H1 (cell line): Measurements from ENCODE around the gene BUB1B. TPM values are rescaled to one million over a fixed set of nuclear protein-coding genes. Genes with fewer than 3 reads are reported as not detected.

ENCODE experiments used
- CTCF ChIA-PET: fragments of 300-600 bp; sonication (Branson Sonifier 250); formaldehyde crosslinking; loops from one replicate; lab custom pipeline; 2021; ENCODE audit not compliant: partially characterized antibody; lab: Charles Lee
- POLR2A ChIA-PET: fragments of 300-600 bp; sonication (Branson Sonifier 250); formaldehyde crosslinking; loops from one replicate; lab custom pipeline; 2021; ENCODE audit warnings: inconsistent platforms; ENCODE audit not compliant: partially characterized antibody; lab: Charles Lee
- DNase-seq, 2 experiments: peaks; one replicate each; pipeline versions ENCODE4 v3.0.0 to v3.0.0-alpha.2; 2010 to 2022; ENCODE audit warnings: low spot score in 2 of 2, low read depth in 1 of 2, mixed read lengths in 1 of 2
- FAIRE-seq: peaks from 2 replicates; lab custom pipeline; 2011; peaks lifted over from hg19 to GRCh38; lab: Jason Lieb, UNC
- H2AFZ ChIP-seq: 2 replicates; pipeline ENCODE4 v1.8.1; 2012; ENCODE audit warnings: low read length, inconsistent platforms
- H2AK5ac ChIP-seq: 2 replicates; pipeline ENCODE4 v1.6.1; 2013; ENCODE audit warnings: low read depth, low read length
- H2BK120ac ChIP-seq: replicated peaks from 2 replicates; pipeline ENCODE3; 2013; ENCODE audit warnings: low read depth, low read length, inconsistent platforms
- H2BK12ac ChIP-seq: 2 replicates; pipeline ENCODE4 v1.6.1; 2013; ENCODE audit warnings: low read depth, low read length
- H2BK15ac ChIP-seq: 2 replicates; pipeline ENCODE4 v1.6.1; 2013; ENCODE audit warnings: low read length
- H2BK20ac ChIP-seq: 2 replicates; pipeline ENCODE4 v1.6.1; 2013; ENCODE audit warnings: low read length
- H2BK5ac ChIP-seq: 2 replicates; pipeline ENCODE4 v1.6.1; 2013; ENCODE audit warnings: low read depth, low read length
- H3K14ac ChIP-seq: 2 replicates; pipeline ENCODE4 v1.6.1; 2013; ENCODE audit warnings: inconsistent platforms; ENCODE audit not compliant: insufficient read length
- H3K18ac ChIP-seq: 2 replicates; pipeline ENCODE4 v1.6.1; 2013; ENCODE audit warnings: low read length; ENCODE audit errors: extremely low read depth
- H3K23ac ChIP-seq: 2 replicates; pipeline ENCODE4 v1.6.1; 2013; ENCODE audit warnings: inconsistent platforms; ENCODE audit not compliant: insufficient read length
- H3K23me2 ChIP-seq: 2 replicates; pipeline ENCODE4 v1.6.1; 2013; ENCODE audit warnings: low read depth, low read length
- H3K27ac ChIP-seq: 2 replicates; pipeline ENCODE4 v1.6.1; 2011; ENCODE audit warnings: low read depth, low read length, inconsistent platforms
- H3K27me3 ChIP-seq, 4 experiments: replicated peaks in 1 of 4; 1 replicate in 1 of 4; 2 replicates in 3 of 4; pipeline versions ENCODE4 v1.6.1 to v1.8.1; 2011 to 2013; ENCODE audit warnings: low read length in 3 of 4, mild to moderate bottlenecking in 3 of 4, inconsistent platforms in 2 of 4, mixed read lengths in 2 of 4, moderate library complexity in 1 of 4; ENCODE audit not compliant: control insufficient read depth in 3 of 4, insufficient read depth in 3 of 4; ENCODE audit errors: extremely low read depth in 1 of 4
- H3K36me3 ChIP-seq, 4 experiments: 2 replicates each; pipeline versions ENCODE4 v1.6.1 to v1.8.1; 2011 to 2013; ENCODE audit warnings: mild to moderate bottlenecking in 4 of 4, low read length in 3 of 4, moderate library complexity in 2 of 4, control low read depth in 1 of 4, inconsistent platforms in 1 of 4; ENCODE audit not compliant: insufficient read depth in 4 of 4, control insufficient read depth in 2 of 4
- H3K4ac ChIP-seq: replicated peaks from 2 replicates; pipeline ENCODE3; 2013; ENCODE audit warnings: low read length, low read depth, mixed read lengths, inconsistent platforms; ENCODE audit not compliant: insufficient read length
- H3K4me1 ChIP-seq, 4 experiments: replicated peaks in 1 of 4; 1 replicate in 1 of 4; 2 replicates in 3 of 4; pipeline versions ENCODE4 v1.6.1 to v1.8.1; 2011 to 2013; ENCODE audit warnings: low read length in 3 of 4, inconsistent platforms in 2 of 4, mixed read lengths in 1 of 4; ENCODE audit not compliant: insufficient read depth in 4 of 4, control insufficient read depth in 3 of 4
- H3K4me2 ChIP-seq, 2 experiments: 2 replicates each; pipeline versions ENCODE4 v1.6.1 to v1.8.1; 2011 to 2013; ENCODE audit warnings: low read depth in 2 of 2, low read length in 2 of 2, control low read depth in 1 of 2, inconsistent platforms in 1 of 2, mild to moderate bottlenecking in 1 of 2; ENCODE audit not compliant: insufficient read depth in 1 of 2
- H3K4me3 ChIP-seq, 4 experiments: fragments of 200-600, 300-600 bp in 1 of 4; sonication (generic), shearing (Covaris generic), sonication (Bioruptor Twin) in 1 of 4; 2 replicates each; pipeline versions ENCODE4 v1.5.1 to v1.8.1; 2011 to 2016; ENCODE audit warnings: low read length in 4 of 4, low read depth in 3 of 4, control low read depth in 2 of 4, inconsistent platforms in 2 of 4, mild to moderate bottlenecking in 2 of 4, mixed read lengths in 1 of 4, moderate library complexity in 1 of 4; ENCODE audit not compliant: insufficient read depth in 2 of 4; ENCODE audit errors: extremely low read depth in 1 of 4
- H3K56ac ChIP-seq: replicated peaks from 2 replicates; pipeline ENCODE3; 2013; ENCODE audit warnings: low read depth, mild to moderate bottlenecking, mixed read lengths, low read length, inconsistent platforms; ENCODE audit not compliant: insufficient read length
- H3K79me1 ChIP-seq: 2 replicates; pipeline ENCODE4 v1.6.1; 2013; ENCODE audit warnings: low read depth, low read length, control low read depth
- H3K79me2 ChIP-seq, 2 experiments: 2 replicates each; pipeline versions ENCODE4 v1.6.1 to v1.8.1; 2012 to 2013; ENCODE audit warnings: low read length in 2 of 2, mild to moderate bottlenecking in 2 of 2, inconsistent platforms in 1 of 2; ENCODE audit not compliant: insufficient read depth in 2 of 2, control insufficient read depth in 1 of 2
- H3K9ac ChIP-seq, 4 experiments: replicated peaks in 1 of 4; 1 replicate in 1 of 4; 2 replicates in 3 of 4; pipeline versions ENCODE4 v1.6.1 to v1.8.1; 2011 to 2013; ENCODE audit warnings: low read depth in 3 of 4, low read length in 3 of 4, control low read depth in 2 of 4, mild to moderate bottlenecking in 2 of 4, moderate library complexity in 2 of 4, inconsistent platforms in 1 of 4; ENCODE audit errors: extremely low read depth in 1 of 4
- H3K9me3 ChIP-seq, 2 experiments: 2 replicates each; pipeline versions ENCODE4 v1.6.1 to v1.8.1; 2012 to 2013; ENCODE audit warnings: mild to moderate bottlenecking in 2 of 2, moderate library complexity in 2 of 2, control low read depth in 1 of 2, inconsistent platforms in 1 of 2, low read depth in 1 of 2, low read length in 1 of 2, mixed read lengths in 1 of 2; ENCODE audit not compliant: insufficient read depth in 2 of 2
- H4K20me1 ChIP-seq, 2 experiments: replicated peaks in 1 of 2; 2 replicates each; pipeline versions ENCODE3 to v1.8.1; 2011 to 2013; ENCODE audit warnings: inconsistent platforms in 2 of 2, low read length in 2 of 2, mild to moderate bottlenecking in 1 of 2; ENCODE audit not compliant: insufficient read depth in 2 of 2, control insufficient read depth in 1 of 2
- H4K5ac ChIP-seq: 2 replicates; pipeline ENCODE4 v1.6.1; 2013; ENCODE audit warnings: low read length, low read depth, mixed read lengths, inconsistent platforms; ENCODE audit not compliant: insufficient read length
- H4K8ac ChIP-seq: 2 replicates; pipeline ENCODE4 v1.8.0; 2013; ENCODE audit warnings: mild to moderate bottlenecking, moderate library complexity, low read length, inconsistent platforms; ENCODE audit not compliant: insufficient read depth; ENCODE audit errors: extremely low read depth
- H4K91ac ChIP-seq: replicated peaks from 2 replicates; pipeline ENCODE3; 2013; ENCODE audit warnings: low read length, mixed read lengths, inconsistent platforms; ENCODE audit not compliant: insufficient read length
- ATF3 ChIP-seq: IDR thresholded peaks from 2 replicates; pipeline ENCODE4 v1.6.1; 2011; ENCODE audit warnings: low read depth, mild to moderate bottlenecking, low read length; ENCODE audit not compliant: insufficient read depth
- CREB1 ChIP-seq: IDR thresholded peaks from 2 replicates; pipeline ENCODE4 v1.6.1; 2012; ENCODE audit warnings: inconsistent platforms
- CTBP2 ChIP-seq: IDR thresholded peaks from 2 replicates; pipeline ENCODE4 v1.7.0; 2011; ENCODE audit warnings: borderline replicate concordance, mild to moderate bottlenecking, moderate library complexity, mixed read lengths, low read length; ENCODE audit not compliant: insufficient read depth, insufficient read length
- CTCF ChIP-seq, 3 experiments: IDR thresholded peaks; 1 replicate in 2 of 3; 2 replicates in 1 of 3; pipeline versions ENCODE4 v1.5.1 to v1.6.1; 2011; ENCODE audit warnings: low read length in 3 of 3, mild to moderate bottlenecking in 3 of 3, inconsistent platforms in 2 of 3, low read depth in 1 of 3, moderate library complexity in 1 of 3; ENCODE audit not compliant: insufficient read depth in 1 of 3; ENCODE audit errors: control extremely low read depth in 1 of 3
- E2F6 ChIP-seq: IDR thresholded peaks from 2 replicates; pipeline ENCODE4 v1.6.1; 2012; ENCODE audit warnings: inconsistent platforms
- MAX ChIP-seq: IDR thresholded peaks from 2 replicates; pipeline ENCODE4 v1.6.1; 2012; ENCODE audit warnings: inconsistent platforms
- PHF8 ChIP-seq: fragments of 200-600 bp; sonication (generic); conservative IDR thresholded peaks from 2 replicates; pipeline ENCODE4 v1.7.1; 2012; ENCODE audit warnings: low read depth, mild to moderate bottlenecking, inconsistent platforms, low read length, moderate library complexity
- RXRA ChIP-seq: IDR thresholded peaks from 2 replicates; pipeline ENCODE4 v1.6.1; 2011; ENCODE audit warnings: low read depth, mild to moderate bottlenecking, low read length, moderate library complexity; ENCODE audit not compliant: insufficient read depth
- ZNF274 ChIP-seq: IDR thresholded peaks from 2 replicates; pipeline ENCODE4 v1.7.0; 2012; ENCODE audit warnings: low read length, borderline replicate concordance; ENCODE audit errors: extremely low read depth
- WGBS, 2 experiments: shearing (Covaris generic) in 1 of 2; methylation state at CpG; one replicate each; pipeline versions ENCODE4 v1.1.6 to v1.1.7; 2013 to 2015; ENCODE audit warnings: low lambda C conversion rate in 2 of 2, mixed read lengths in 2 of 2, inconsistent platforms in 1 of 2, low coverage in 1 of 2, missing lambda C conversion rate in 1 of 2; ENCODE audit not compliant: insufficient replicate concordance in 2 of 2, insufficient coverage in 1 of 2, insufficient read length in 1 of 2; ENCODE audit errors: extremely low coverage in 1 of 2, missing lambda C conversion rate in 1 of 2; 5-methylcytosine and 5-hydroxymethylcytosine counted together
- polyA plus RNA-seq, 7 experiments: library from polyadenylated mRNA; depleted of rRNA in 3 of 7; stranded (reverse) in 5 of 7; unstranded in 2 of 7; fragments of >200 nt in 5 of 7; fragments of 200-250 nt in 2 of 7; gene quantifications; 1 replicate in 5 of 7; 2 replicates in 1 of 7; 4 replicates in 1 of 7; pipeline versions ENCODE4 v1.2.1 to v1.2.3, GENCODE V29; 2011 to 2013; ENCODE audit warnings: missing spikeins in 2 of 7, mixed read lengths in 2 of 7
- total RNA-seq: library from RNA; stranded (reverse); fragmentation: NEBNext Ultra II Directional; extraction: Animal tissue kit (Norgen Biotek cat#: 25700); gene quantifications from 2 replicates; pipeline ENCODE4 v1.2.1, GENCODE V29; 2021

The BUB1B gene
- total and polyA plus RNA-seq, 2 of the 8 experiments (the other 6 are each of a cell fraction or from before 2014, with no cell fraction given), result 48.9 to 144 TPM

- Histone ChIP-seq H4K5ac (no peak overlapping the region), H2BK5ac (no peak overlapping the region), H3K4me3 (no peak overlapping the region), H3K79me1 (peaks cover 2% of the 10 kb centered on the region), H3K4me1 (no peaks in the 10 kb centered on the region), H3K14ac (no peak overlapping the region), H4K20me1 (peaks cover 0 to 1% of the 10 kb centered on the region in 2 experiments), H3K4ac (no peak overlapping the region), H2AFZ (no peak overlapping the region), H3K23ac (no peak overlapping the region), H3K18ac (no peak overlapping the region), H3K79me2 (peaks cover 0 to 34% of the 10 kb centered on the region in 2 experiments; a peak in 2 of 4 replicates), H4K91ac (no peak overlapping the region), H2AK5ac (no peak overlapping the region), H3K23me2 (no peaks in the 10 kb centered on the region), H3K27ac (no peak overlapping the region), H2BK12ac (no peak overlapping the region), H3K9me3 (no peaks in the 10 kb centered on the region), H2BK120ac (no peak overlapping the region), H3K4me2 (no peak overlapping the region), H3K36me3 (peaks cover 15 to 74% (median 54%) of the 10 kb centered on the region in 4 experiments), H3K9ac (no peak overlapping the region), H3K56ac (no peak overlapping the region), H4K8ac (no peak overlapping the region), H3K27me3 (no peaks in the 10 kb centered on the region), H2BK20ac (no peak overlapping the region), H2BK15ac (no peak overlapping the region)
- 100% methylated on average over 1 of the region's 1 CpG; no CpG with 5 or more reads in 1 of the 2 experiments for WGBS, 2 experiments
- FAIRE-seq, result no peak
- POLR2A ChIA-PET, result interaction anchor here (0.7 kb wide), 1 partner anchor 9 kb away, joined by 3 read pairs; no protein-coding TSS in a partner anchor
- CTCF ChIA-PET, result interaction anchor here (0.6 to 1.3 kb wide), 4 partner anchors 24 to 149 kb away, joined by 3 to 6 read pairs (median 4); no protein-coding TSS in a partner anchor
- DNase-seq, result no peak
- TF ChIP-seq PHF8 (no peak), CTCF (IDR thresholded peaks at IDR 0.05; ENCODE audit: control extremely low read depth in 1 of 3, insufficient read depth in 1 of 3, low read depth in 1 of 3, low read length in 3 of 3) (no peak), E2F6 (no peak), ZNF274 (no peak), ATF3 (no peak), CREB1 (no peak), MAX (no peak), CTBP2 (no peak), RXRA (no peak)
Measured at GRCh38 chr15:40192942-40193341, 32.1 kb downstream of the BUB1B start.
